HAP-1 (cell line): ENCODE measurements around the gene EPB41.
A peak's percentile ranks its signal among the peaks of the same experiment; 100 is the strongest.
"Not testable (repeated sequence)": the region's sequence is repeated elsewhere in the genome, so short reads cannot be mapped to it uniquely, and the experiment has no call there.

Experiments used
- DNase-seq, 2 experiments: peaks; one replicate each; pipeline ENCODE4 v3.0.0-alpha.2; 2016 to 2020; ENCODE audit warnings: low spot score in 2 of 2
- H3K27me3 ChIP-seq: fragments of 250-450 bp; sonication (Bioruptor Pico); 2 replicates; pipeline ENCODE4 v1.5.1; 2020; ENCODE audit warnings: low read depth, mild to moderate bottlenecking, moderate library complexity
- H3K36me3 ChIP-seq: fragments of 250-450 bp; sonication (Bioruptor Pico); replicated peaks from 2 replicates; pipeline ENCODE4 v1.5.1; 2020; ENCODE audit warnings: mild to moderate bottlenecking
- H3K4me1 ChIP-seq: fragments of 250-450 bp; sonication (Bioruptor Pico); 2 replicates; pipeline ENCODE4 v1.5.1; 2020; ENCODE audit warnings: mild to moderate bottlenecking
- H3K4me3 ChIP-seq: fragments of 250-450 bp; sonication (Bioruptor Pico); 2 replicates; pipeline ENCODE4 v1.5.1; 2020; ENCODE audit warnings: mild to moderate bottlenecking, moderate library complexity
- H3K9me3 ChIP-seq: fragments of 250-450 bp; sonication (Bioruptor Pico); 2 replicates; pipeline ENCODE4 v1.5.1; 2020; ENCODE audit warnings: mild to moderate bottlenecking, moderate library complexity
- in situ Hi-C: fragments of 300-500 bp; cut with MboI; formaldehyde crosslinking; loops from 3 replicates; pipeline ENCODE4 v1.14.3; 2020; ENCODE audit warnings: low sequenced_read_pairs, inconsistent platforms, mixed read lengths

Gene EPB41

DNA sequence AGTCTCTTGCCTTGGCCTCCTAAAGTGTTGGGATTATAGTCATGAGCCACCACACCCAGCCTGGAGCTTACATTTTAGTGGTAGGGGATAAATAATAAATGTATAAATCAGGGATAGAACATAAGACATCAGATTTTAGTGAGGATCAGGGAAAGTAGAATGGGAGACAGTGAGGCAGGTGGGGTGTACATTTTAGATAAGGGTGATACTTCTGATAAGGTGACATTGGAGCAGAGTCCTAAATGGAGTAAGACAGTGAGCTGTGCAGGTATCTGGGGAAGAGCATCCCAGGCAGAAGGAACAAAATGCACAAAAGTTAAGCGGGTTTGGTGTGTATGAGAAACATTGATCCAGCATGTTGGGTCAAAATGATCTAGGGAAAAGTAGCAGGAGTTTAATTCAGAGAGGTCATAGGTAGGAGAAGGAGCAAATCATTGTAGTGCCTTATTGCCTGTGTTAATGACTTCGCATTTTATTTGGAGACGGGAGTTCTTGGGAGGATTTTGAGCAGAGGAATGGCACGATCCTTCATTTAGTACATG is 11.1 kb downstream of the EPB41 start:
- H3K4me3 ChIP-seq, result no peak overlapping the region
- DNase-seq, result no peak
- peaks cover 23% of the 10 kb centered on the region for H3K4me1 ChIP-seq
- in situ Hi-C loops, result no loop called here
- no peaks in the 10 kb centered on the region for H3K27me3 ChIP-seq
- H3K36me3 ChIP-seq, result no peaks in the 10 kb centered on the region
- H3K9me3 ChIP-seq, result no peaks in the 10 kb centered on the region

- DNase-seq, result no peak
These were observed 12.4 kb downstream of the EPB41 start for GRCh38 chr1:28926629-28927265.

DNA sequence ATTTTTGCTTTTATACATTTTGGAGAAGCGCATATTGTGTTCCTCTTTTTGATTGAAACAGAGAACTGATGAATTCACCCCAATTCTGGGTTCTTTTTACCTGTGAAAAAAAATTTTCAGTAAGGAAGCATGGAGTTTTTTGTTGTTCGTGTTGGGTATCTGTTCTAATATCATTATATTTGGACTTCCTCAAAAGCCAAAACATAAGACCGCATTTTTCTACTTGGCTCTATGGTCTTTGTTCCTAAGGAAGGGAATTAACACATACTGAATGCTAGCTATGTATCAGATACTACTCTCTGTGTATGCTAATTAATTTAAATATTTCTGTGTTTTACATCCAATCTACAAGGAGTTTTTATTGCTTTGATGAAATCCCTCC is 12.9 kb downstream of the EPB41 start:
- no peak overlapping the region for H3K4me3 ChIP-seq

More at GRCh38 chr1:28926629-28927265, 12.4 kb downstream of the EPB41 start:
- Histone ChIP-seq H3K4me1 (peaks cover 23% of the 10 kb centered on the region), H3K36me3 (no peaks in the 10 kb centered on the region), H3K27me3 (no peaks in the 10 kb centered on the region), H3K9me3 (no peaks in the 10 kb centered on the region), H3K4me3 (no peak overlapping the region)
- in situ Hi-C loops, result no loop called here

DNA sequence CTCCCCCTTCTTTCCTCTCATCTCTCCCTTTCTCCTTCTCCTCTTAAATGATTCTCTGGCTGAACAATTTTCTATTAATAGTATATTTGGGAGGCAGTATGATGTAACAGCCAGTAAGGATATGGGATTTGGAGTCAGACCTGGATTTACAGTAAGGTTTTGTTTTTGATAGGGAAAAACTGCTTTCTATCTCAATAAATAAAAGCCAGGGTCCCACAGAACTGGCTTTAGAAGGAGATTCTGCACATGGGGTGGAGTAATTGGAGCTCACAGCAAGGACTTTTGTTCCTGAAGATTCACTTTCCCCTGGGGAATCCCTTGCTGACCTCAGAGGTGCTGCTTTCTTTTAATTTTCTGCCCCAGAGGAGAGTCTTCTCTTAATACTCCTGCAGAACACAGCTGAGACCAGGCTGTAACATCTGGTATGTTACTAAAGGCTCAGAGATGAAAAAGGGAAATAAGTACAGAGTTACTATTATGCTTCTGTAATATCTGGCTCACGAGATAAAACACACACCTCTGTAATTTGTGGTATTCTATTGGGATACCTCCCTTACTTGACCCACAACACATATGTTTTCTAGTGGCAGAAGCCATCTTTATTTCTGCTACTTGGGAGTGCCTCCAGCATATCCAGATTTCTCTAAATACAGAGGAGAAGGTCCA is 13.4 kb downstream of the EPB41 start:
- no peaks in the 10 kb centered on the region for H3K9me3 ChIP-seq
- no peaks in the 10 kb centered on the region for H3K36me3 ChIP-seq
- peaks cover 23% of the 10 kb centered on the region for H3K4me1 ChIP-seq
- no peaks in the 10 kb centered on the region for H3K27me3 ChIP-seq
- peak; percentile 30 to 42 for DNase-seq
- in situ Hi-C loops, result no loop called here
- H3K4me3 ChIP-seq, result no peak overlapping the region

More for the DNA sequence above, 12.9 kb downstream of the EPB41 start:
- Histone ChIP-seq H3K9me3 (no peaks in the 10 kb centered on the region), H3K36me3 (no peaks in the 10 kb centered on the region), H3K27me3 (no peaks in the 10 kb centered on the region), H3K4me1 (peaks cover 23% of the 10 kb centered on the region)
- in situ Hi-C loops, result no loop called here
- DNase-seq, result peak in 1 of 2 experiments; percentile 20

DNA sequence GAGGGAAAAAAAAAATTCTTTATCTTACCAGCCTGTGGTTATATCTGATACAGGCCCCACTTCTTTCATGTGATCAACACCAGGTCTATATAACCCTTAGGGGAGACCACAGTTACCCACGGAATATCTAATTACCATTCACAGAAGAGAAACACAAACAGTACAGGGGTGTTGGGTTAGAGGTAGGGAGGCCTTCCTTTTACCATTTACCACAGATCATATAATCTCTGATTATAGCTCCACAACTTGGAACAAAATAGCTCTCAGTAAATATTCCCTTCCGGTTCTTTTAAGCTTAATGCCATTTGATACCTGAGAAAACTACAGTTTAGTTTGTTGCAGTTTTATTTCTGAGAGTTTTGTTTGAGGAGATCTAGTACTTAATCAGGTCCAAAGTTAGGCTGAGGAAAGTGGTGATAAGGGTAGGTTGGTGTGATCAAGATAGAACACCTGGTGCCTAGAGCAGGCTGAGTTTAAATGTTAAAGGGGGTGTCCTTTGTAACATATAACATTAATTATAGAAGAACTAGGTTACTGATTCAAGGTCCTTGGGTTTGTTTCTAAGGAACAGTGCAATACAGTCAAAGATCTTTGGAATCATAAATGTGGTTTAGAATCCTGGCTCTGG is 14.1 kb downstream of the EPB41 start:
- Histone ChIP-seq H3K36me3 (no peaks in the 10 kb centered on the region), H3K27me3 (no peaks in the 10 kb centered on the region), H3K9me3 (no peaks in the 10 kb centered on the region), H3K4me3 (no peak overlapping the region), H3K4me1 (peaks cover 23% of the 10 kb centered on the region)
- in situ Hi-C loops, result no loop called here
- no peak for DNase-seq

- H3K27me3 ChIP-seq, result no peaks in the 10 kb centered on the region
- H3K4me3 ChIP-seq, result no peak overlapping the region
- no peaks in the 10 kb centered on the region for H3K36me3 ChIP-seq
- peaks cover 1% of the 10 kb centered on the region for H3K4me1 ChIP-seq
- no peaks in the 10 kb centered on the region for H3K9me3 ChIP-seq
- DNase-seq, result no peak
- in situ Hi-C loops, result no loop called here
These were observed 18.9 kb downstream of the EPB41 start for GRCh38 chr1:28933277-28933676.

DNA sequence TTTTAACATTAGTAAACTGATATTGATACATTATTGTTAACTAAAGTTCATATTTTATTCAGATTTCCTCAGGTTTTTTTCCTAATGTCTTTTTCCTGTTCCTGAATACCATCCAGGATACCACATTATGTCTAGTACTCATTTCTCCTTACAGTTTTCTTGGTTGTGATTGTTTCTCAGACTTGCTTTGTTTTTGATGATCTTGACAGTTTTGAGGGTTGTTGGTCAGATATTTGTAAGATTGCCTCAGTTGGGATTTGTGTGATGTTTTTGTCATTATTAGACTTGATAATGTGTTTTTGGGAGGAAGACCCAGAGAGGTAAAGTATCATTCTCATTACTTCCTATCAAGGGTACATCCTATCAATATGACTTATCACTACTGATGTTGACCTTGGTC is 19.5 kb downstream of the EPB41 start:
- no peak overlapping the region for H3K4me3 ChIP-seq
- H3K27me3 ChIP-seq, result no peaks in the 10 kb centered on the region
- no peaks in the 10 kb centered on the region for H3K9me3 ChIP-seq
- no peak for DNase-seq
- in situ Hi-C loops, result no loop called here
- no peaks in the 10 kb centered on the region for H3K4me1 ChIP-seq
- no peaks in the 10 kb centered on the region for H3K36me3 ChIP-seq

DNA sequence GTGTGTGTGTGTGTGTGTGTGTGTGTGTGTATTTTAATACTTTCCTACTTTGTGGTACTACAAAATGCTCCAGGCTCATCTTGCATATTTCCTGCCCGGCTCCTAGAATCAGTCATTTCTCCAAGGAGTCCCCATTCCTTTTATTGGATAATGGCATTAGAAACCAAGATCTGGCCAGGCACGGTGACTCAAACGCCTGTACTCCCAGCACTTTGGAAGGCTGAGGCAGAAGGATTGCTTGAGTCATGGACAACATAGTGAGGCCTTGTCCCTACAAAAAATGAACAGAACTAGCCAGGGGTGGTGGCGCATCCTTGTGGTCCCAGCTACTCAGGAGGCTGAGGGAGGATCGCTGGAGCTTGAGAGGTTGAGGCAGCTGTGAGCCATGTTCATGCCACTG is 20.3 kb downstream of the EPB41 start:
- in situ Hi-C loops, result no loop called here
- H3K9me3 ChIP-seq, result no peaks in the 10 kb centered on the region
- H3K27me3 ChIP-seq, result no peaks in the 10 kb centered on the region
- H3K4me3 ChIP-seq, result no peak overlapping the region
- DNase-seq, result no peak
- H3K36me3 ChIP-seq, result no peaks in the 10 kb centered on the region
- no peaks in the 10 kb centered on the region for H3K4me1 ChIP-seq

DNA sequence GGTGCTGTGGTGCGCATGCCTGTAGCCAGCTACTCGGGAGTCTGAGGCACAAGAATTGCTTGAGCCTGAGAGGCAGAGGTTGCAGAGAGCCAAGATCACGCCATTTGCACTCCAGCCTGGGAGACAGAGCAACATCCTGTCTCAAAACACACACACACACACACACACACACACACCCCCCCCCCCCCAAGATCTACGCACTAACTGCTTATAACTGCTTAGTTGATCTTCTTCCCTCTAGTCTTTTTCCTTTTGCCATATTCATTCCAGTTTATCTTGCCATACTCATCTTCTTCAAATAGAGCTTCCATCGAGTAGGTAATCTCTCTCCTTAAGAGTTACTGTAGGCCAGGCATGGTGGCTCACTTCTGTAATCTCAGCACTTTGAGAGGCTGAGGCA is 20.9 kb downstream of the EPB41 start:
- no peaks in the 10 kb centered on the region for H3K4me1 ChIP-seq
- in situ Hi-C loops, result no loop called here
- no peaks in the 10 kb centered on the region for H3K9me3 ChIP-seq
- no peaks in the 10 kb centered on the region for H3K36me3 ChIP-seq
- no peak overlapping the region for H3K4me3 ChIP-seq
- DNase-seq, result no peak
- H3K27me3 ChIP-seq, result no peaks in the 10 kb centered on the region

DNA sequence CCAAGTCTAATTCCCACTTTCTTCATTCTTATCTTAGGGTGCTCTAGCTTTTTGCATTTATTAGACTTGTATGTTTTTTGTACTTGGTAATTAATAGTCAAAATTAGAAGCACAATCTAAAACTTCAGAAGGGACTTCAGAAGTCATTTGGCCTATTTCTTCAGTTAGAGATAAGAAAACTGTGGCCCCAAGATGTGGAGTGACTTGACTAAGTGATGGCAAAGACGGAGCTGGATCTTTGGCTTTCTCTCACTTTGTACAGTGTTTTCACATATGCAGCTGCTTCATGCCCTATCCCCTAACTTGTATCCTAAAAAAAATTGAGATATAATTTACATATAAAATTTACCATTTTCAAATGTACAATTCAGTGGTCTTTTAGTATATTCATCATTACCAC is 21.7 kb downstream of the EPB41 start:
- H3K36me3 ChIP-seq, result no peaks in the 10 kb centered on the region
- DNase-seq, result no peak
- no peaks in the 10 kb centered on the region for H3K9me3 ChIP-seq
- no peaks in the 10 kb centered on the region for H3K27me3 ChIP-seq
- H3K4me1 ChIP-seq, result no peaks in the 10 kb centered on the region
- no peak overlapping the region for H3K4me3 ChIP-seq
- in situ Hi-C loops, result no loop called here

DNA sequence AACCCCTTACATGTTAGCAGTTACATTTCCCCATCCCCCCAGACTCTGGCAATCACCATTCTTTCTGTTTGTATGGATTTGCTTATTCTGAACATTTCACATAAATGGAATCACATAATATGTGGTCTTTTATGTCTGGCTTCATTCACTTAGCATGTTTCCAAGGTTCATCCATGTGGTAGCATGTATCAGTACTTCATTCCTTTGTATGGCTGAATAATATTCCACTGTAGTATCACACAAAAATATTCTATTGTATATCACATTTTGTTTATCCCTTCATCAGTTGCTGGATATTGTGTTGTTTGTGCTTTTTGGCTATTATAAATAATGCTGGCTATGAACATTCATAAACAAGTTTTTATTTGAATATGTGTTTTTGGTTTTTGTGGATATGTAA is 22.2 kb downstream of the EPB41 start:
- in situ Hi-C loops, result no loop called here
- H3K4me3 ChIP-seq, result no peak overlapping the region
- no peaks in the 10 kb centered on the region for H3K36me3 ChIP-seq
- no peaks in the 10 kb centered on the region for H3K9me3 ChIP-seq
- H3K27me3 ChIP-seq, result no peaks in the 10 kb centered on the region
- DNase-seq, result no peak
- H3K4me1 ChIP-seq, result no peaks in the 10 kb centered on the region

DNA sequence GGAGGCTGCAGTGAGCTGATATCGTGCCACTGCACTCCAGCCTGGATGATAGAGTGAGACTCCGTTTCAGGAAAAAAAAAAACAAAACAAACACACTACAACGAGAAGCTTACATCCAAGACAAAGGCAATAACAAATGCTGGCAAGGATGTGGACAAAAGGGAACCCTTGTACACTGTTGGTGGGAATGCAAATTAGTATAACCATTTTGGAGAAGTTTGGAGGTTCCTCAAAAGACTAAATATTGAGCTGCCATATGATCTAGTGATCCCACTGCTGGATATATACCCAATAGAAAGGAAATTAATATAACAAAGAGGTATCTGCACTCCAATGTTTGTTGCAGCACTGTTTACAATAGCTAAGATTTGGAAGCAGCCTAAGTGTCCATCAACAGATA is 29.2 kb downstream of the EPB41 start:
- in situ Hi-C loops, H3K36me3 ChIP-seq, H3K27me3 ChIP-seq, H3K9me3 ChIP-seq, H3K4me3 ChIP-seq, H3K4me1 ChIP-seq, DNase-seq: not testable (repeated sequence)

GRCh38 chr1:28950006-28950405 is 35.6 kb downstream of the EPB41 start:
- Histone ChIP-seq H3K36me3 (no peaks in the 10 kb centered on the region), H3K4me3 (no peak overlapping the region), H3K27me3 (no peaks in the 10 kb centered on the region), H3K4me1 (no peaks in the 10 kb centered on the region; the same call in 1 of the 2 replicates), H3K9me3 (no peaks in the 10 kb centered on the region)
- DNase-seq, result no peak
- in situ Hi-C loops, result no loop called here

DNA sequence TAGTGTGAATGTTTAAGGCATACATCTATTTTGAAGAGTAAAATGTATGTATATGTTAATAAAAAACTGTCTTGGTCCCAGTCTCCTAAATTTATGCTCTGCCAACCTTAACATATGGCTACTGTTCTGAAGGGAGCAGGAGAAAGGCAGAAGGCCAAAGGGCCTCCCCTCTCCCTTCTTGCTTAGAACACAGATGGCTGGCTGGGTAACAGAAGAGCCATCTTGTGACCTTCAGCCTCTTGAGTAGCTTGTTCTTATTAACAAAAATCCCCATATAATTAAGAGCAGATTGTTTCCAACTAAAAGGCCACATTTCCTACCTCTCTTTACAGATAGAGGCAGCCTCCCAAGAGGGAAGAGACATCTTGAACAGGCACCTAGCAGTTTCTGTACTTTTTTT is 36.1 kb downstream of the EPB41 start:
- Histone ChIP-seq H3K36me3 (no peaks in the 10 kb centered on the region), H3K27me3 (no peaks in the 10 kb centered on the region), H3K4me3 (no peak overlapping the region), H3K9me3 (no peaks in the 10 kb centered on the region), H3K4me1 (no peaks in the 10 kb centered on the region; the same call in 1 of the 2 replicates)
- DNase-seq, result no peak
- in situ Hi-C loops, result no loop called here
